Neural progenitor cell (in vitro differentiated cells): ENCODE measurements around the gene NELFA. TPM values are rescaled to one million over a fixed set of nuclear protein-coding genes. Genes with fewer than 3 reads are reported as not detected.
A peak's percentile ranks its signal among the peaks of the same experiment; 100 is the strongest.

Experiments used
- DNase-seq: peaks from one replicate; pipeline ENCODE4 v3.0.0-alpha.2; 2016; ENCODE audit warnings: low spot score
- H2AFZ ChIP-seq: fragments of 200-600 bp; sonication (generic); replicated peaks from 2 replicates; pipeline ENCODE4 v1.6.1; 2016; ENCODE audit warnings: antibody characterized with exemption
- H3F3A ChIP-seq: fragments of 200-600 bp; sonication (generic); 2 replicates; pipeline ENCODE4 v1.6.1; 2016; ENCODE audit warnings: antibody characterized with exemption, low read depth
- H3K27ac ChIP-seq: fragments of 200-600 bp; sonication (generic); 2 replicates; pipeline ENCODE4 v1.5.1; 2016; ENCODE audit warnings: mild to moderate bottlenecking
- H3K27me3 ChIP-seq: fragments of 200-600 bp; sonication (generic); 2 replicates; pipeline ENCODE4 v1.6.1; 2016; ENCODE audit warnings: mild to moderate bottlenecking, moderate library complexity
- H3K36me3 ChIP-seq: fragments of 200-600 bp; sonication (generic); 2 replicates; pipeline ENCODE4 v1.5.1; 2016
- H3K4me1 ChIP-seq: fragments of 200-600 bp; sonication (generic); 2 replicates; pipeline ENCODE4 v1.6.1; 2016; ENCODE audit warnings: mixed run types
- H3K4me2 ChIP-seq: fragments of 200-600 bp; sonication (generic); 2 replicates; pipeline ENCODE4 v1.6.1; 2016
- H3K4me3 ChIP-seq: fragments of 200-600 bp; sonication (generic); 2 replicates; pipeline ENCODE4 v1.5.1; 2016
- H3K79me2 ChIP-seq: fragments of 200-600 bp; sonication (generic); 2 replicates; pipeline ENCODE4 v1.6.1; 2016; ENCODE audit warnings: low read depth
- H3K9ac ChIP-seq: fragments of 200-600 bp; sonication (generic); 2 replicates; pipeline ENCODE4 v1.6.1; 2016
- H3K9me3 ChIP-seq: fragments of 200-600 bp; sonication (generic); 2 replicates; pipeline ENCODE4 v1.5.1; 2016; ENCODE audit warnings: low read depth
- H4K20me1 ChIP-seq: fragments of 200-600 bp; sonication (generic); 2 replicates; pipeline ENCODE4 v1.6.1; 2016; ENCODE audit warnings: low read depth
- H3K27ac Mint-ChIP-seq: 3 replicates; pipeline ENCODE4 v1.8.0; 2021; ENCODE audit warnings: mixed read lengths
- H3K27me3 Mint-ChIP-seq: 2 replicates; pipeline ENCODE4 v1.8.0; 2022; ENCODE audit warnings: low read depth, mild to moderate bottlenecking, inconsistent platforms, moderate library complexity, mixed read lengths; ENCODE audit not compliant: insufficient read depth
- H3K36me3 Mint-ChIP-seq: 3 replicates; pipeline ENCODE4 v1.8.0; 2021; ENCODE audit warnings: mixed read lengths
- H3K4me1 Mint-ChIP-seq: 3 replicates; pipeline ENCODE4 v1.8.0; 2021; ENCODE audit warnings: mixed read lengths
- H3K4me3 Mint-ChIP-seq: 3 replicates; pipeline ENCODE4 v1.8.0; 2021; ENCODE audit warnings: mild to moderate bottlenecking, moderate library complexity, mixed read lengths
- H3K9me3 Mint-ChIP-seq: 3 replicates; pipeline ENCODE4 v1.8.0; 2020; ENCODE audit warnings: mixed read lengths
- CTCF ChIP-seq: fragments of 200-600 bp; sonication (generic); IDR thresholded peaks from 2 replicates; pipeline ENCODE4 v1.5.1; 2017; ENCODE audit warnings: antibody characterized with exemption, mild to moderate bottlenecking
- EZH2 ChIP-seq: fragments of 200-600 bp; sonication (generic); IDR thresholded peaks from 2 replicates; pipeline ENCODE4 v1.6.1; 2017; ENCODE audit warnings: antibody characterized with exemption, mild to moderate bottlenecking, moderate library complexity
- EZH2phosphoT487 ChIP-seq: fragments of 200-600 bp; sonication (generic); IDR thresholded peaks from 2 replicates; pipeline ENCODE4 v1.6.1; 2017; ENCODE audit warnings: antibody characterized with exemption
- total RNA-seq: library from RNA; depleted of rRNA; stranded (reverse); fragments of >200 nt; gene quantifications from 2 replicates; pipeline ENCODE4 v1.2.3, GENCODE V29; 2015; ENCODE audit warnings: low replicate concordance

NELFA gene
- 18.0 and 50.3 TPM in 2 replicates for total RNA-seq

DNA sequence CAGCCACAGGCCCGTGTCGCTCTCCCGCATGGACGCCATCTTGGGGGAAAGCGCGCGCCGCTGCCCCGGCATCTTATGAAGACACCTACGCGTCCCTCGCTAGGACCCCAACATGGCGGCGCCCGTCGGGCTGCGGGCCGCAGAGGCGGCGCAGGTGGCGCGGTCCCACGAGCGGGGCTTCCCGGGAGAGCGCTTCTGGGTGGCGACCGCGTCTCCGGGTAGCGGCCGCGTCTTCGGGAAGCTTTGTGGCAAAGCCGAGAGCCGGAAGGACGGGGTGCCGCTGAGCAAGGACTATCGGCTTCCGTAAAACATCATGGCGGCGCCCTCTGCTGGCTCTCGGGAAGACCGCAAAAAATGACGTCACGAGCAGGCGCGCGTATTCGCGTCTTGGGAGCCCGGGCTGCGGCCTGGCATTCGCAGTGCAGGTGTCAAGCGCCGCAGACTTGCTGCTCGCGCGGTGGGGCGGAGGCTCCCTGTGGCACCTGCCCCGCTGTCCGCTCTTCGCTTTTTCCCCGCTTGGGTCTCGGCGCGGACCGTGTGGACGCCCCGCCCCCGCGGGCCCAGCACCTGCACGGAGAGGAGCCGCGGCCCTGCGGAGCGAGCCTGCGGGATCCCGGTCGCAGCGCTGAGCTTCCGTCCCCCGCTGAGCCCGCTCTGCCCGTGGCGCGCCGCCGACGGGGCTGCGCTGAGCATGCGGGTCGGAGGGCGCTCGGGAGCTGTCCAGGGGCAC, at the start of gene NELFA:
Gene NELFA, minus strand, starts transcription at position 54 of the 730 bp plus-strand sequence. Its CDS starts 15 bp downstream, at position 39.
- Histone ChIP-seq H3K27ac (peak within 1 kb of the TSS; percentile 99), H3K4me3 (peak within 1 kb of the TSS; percentile 87), H4K20me1 (peaks cover 34% of the 10 kb centered on the region), H3K27me3 (peaks cover 22% of the 10 kb centered on the region), H3K9me3 (no peaks in the 10 kb centered on the region), H3K36me3 (no peaks in the 10 kb centered on the region), H2AFZ (peak within 1 kb of the TSS; percentile 99), H3K4me2 (peak within 1 kb of the TSS; percentile 91), H3F3A (peaks cover 20% of the 10 kb centered on the region), H3K79me2 (peaks cover 47% of the 10 kb centered on the region), H3K4me1 (no peaks in the 10 kb centered on the region), H3K9ac (peak within 1 kb of the TSS; percentile 95)
- peak; percentile 99 for DNase-seq
- H3K27ac Mint-ChIP-seq, result peak within 1 kb of the TSS; percentile 94
- H3K36me3 Mint-ChIP-seq, result peaks cover 18% of the 10 kb centered on the region
- TF ChIP-seq EZH2, result peak; percentile 51
- TF ChIP-seq EZH2phosphoT487, result no peak
- TF ChIP-seq CTCF, result peak; percentile 50
- peaks cover 9% of the 10 kb centered on the region for H3K27me3 Mint-ChIP-seq
- H3K4me1 Mint-ChIP-seq, result peaks cover 17% of the 10 kb centered on the region
- peak within 1 kb of the TSS; percentile 98 for H3K4me3 Mint-ChIP-seq
- peaks cover 2% of the 10 kb centered on the region for H3K9me3 Mint-ChIP-seq

DNA sequence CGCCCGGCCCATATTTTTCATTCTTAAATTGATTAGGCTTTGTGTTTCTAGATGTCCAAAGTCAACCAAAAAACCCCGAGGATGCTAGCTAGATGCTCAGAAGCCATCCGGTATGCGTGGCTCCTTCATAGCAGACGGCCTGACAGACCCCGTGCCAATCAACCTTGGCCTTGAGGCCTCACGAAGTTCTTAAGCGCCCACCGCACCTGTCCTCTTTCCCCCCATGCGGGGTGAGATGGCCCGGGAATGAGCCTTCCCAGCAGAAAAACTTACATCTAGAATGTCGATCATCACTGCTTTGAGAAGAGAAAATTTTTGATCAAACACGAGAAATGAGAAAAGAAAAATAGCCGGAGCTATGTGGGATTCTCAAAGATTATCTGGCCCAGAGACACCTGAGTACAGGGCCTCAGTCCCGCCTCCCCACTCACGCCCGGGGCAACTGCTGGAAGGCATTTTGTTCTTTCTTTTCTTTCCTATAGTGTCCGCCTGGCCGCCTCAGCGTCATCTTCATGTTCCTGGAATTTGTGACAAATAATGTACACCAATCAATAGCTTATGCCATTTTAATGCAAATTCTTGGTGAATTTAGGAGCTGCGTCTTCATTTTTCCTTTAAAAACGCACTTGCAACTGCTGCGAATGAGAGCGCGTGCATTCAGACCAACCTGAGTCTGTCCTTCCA, 48.8 kb upstream of the NELFA start:
- Histone ChIP-seq H3F3A (peaks cover 16% of the 10 kb centered on the region), H3K4me2 (peak overlapping the region; percentile 74), H3K9ac (no peak overlapping the region), H3K4me1 (peaks cover 13% of the 10 kb centered on the region), H3K36me3 (no peaks in the 10 kb centered on the region), H3K27me3 (peaks cover 88% of the 10 kb centered on the region), H3K27ac (no peak overlapping the region), H2AFZ (no peak overlapping the region), H3K79me2 (no peaks in the 10 kb centered on the region), H4K20me1 (peaks cover 26% of the 10 kb centered on the region), H3K4me3 (peak overlapping the region; percentile 69), H3K9me3 (no peaks in the 10 kb centered on the region)
- peaks cover 18% of the 10 kb centered on the region for H3K27me3 Mint-ChIP-seq
- TF ChIP-seq CTCF, result no peak
- TF ChIP-seq EZH2phosphoT487, result no peak
- peak; percentile 11 for TF ChIP-seq EZH2
- no peak for DNase-seq
- H3K9me3 Mint-ChIP-seq, result no peaks in the 10 kb centered on the region
- H3K27ac Mint-ChIP-seq, result no peak overlapping the region
- H3K4me1 Mint-ChIP-seq, result peaks cover 9% of the 10 kb centered on the region
- no peaks in the 10 kb centered on the region for H3K36me3 Mint-ChIP-seq
- H3K4me3 Mint-ChIP-seq, result peak overlapping the region; percentile 90

DNA sequence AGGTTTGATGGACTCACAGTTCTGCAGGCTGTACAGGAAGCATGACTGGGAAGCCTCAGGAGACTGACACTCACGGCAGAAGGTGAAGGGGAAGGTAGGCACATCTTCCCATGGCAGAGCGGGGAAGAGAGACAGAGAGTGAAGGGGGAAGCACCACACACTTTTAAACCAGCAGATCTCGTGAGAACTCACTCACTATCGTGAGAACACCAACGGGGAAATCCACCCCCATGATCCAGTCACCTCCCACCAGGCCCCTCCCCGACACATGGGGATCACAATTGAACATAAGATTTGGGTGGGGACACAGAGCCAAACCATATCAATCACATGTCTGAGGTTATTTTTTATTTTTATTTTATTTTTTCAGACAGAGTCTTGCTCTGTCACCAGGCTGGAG, 45.4 kb upstream of the NELFA start:
- peaks cover 18% of the 10 kb centered on the region for H3K27me3 Mint-ChIP-seq

More for the DNA sequence above, 45.4 kb upstream of the NELFA start:
- TF ChIP-seq EZH2, result no peak
- no peak for TF ChIP-seq CTCF
- TF ChIP-seq EZH2phosphoT487, result no peak
- Histone ChIP-seq H3K9me3 (no peaks in the 10 kb centered on the region), H2AFZ (no peak overlapping the region), H3K4me3 (no peak overlapping the region), H3K9ac (no peak overlapping the region), H3K79me2 (no peaks in the 10 kb centered on the region), H3K36me3 (no peaks in the 10 kb centered on the region), H3K27me3 (peaks cover 72% of the 10 kb centered on the region), H3K4me1 (no peaks in the 10 kb centered on the region), H3K4me2 (no peak overlapping the region), H3K27ac (no peak overlapping the region), H4K20me1 (no peaks in the 10 kb centered on the region), H3F3A (peaks cover 6% of the 10 kb centered on the region)
- no peak overlapping the region for H3K27ac Mint-ChIP-seq
- no peaks in the 10 kb centered on the region for H3K9me3 Mint-ChIP-seq
- H3K36me3 Mint-ChIP-seq, result no peaks in the 10 kb centered on the region
- DNase-seq, result no peak
- peaks cover 12% of the 10 kb centered on the region for H3K4me1 Mint-ChIP-seq
- H3K4me3 Mint-ChIP-seq, result no peak overlapping the region
